GM12801 (cell line): Measurements from ENCODE around the gene KCNN1.

Source experiments
- CTCF ChIP-seq: IDR thresholded peaks from one replicate; pipeline ENCODE4 v1.5.1; 2011; ENCODE audit warnings: control low read depth; ENCODE audit not compliant: insufficient read length; ENCODE audit errors: extremely low read depth

KCNN1 gene

GRCh38 chr19:18023622-18024251, 56.8 kb downstream of the KCNN1 start:
- TF ChIP-seq CTCF: no peak

- TF ChIP-seq CTCF: no peak
These were observed 60.2 kb downstream of the KCNN1 start for GRCh38 chr19:18027151-18027550.

DNA sequence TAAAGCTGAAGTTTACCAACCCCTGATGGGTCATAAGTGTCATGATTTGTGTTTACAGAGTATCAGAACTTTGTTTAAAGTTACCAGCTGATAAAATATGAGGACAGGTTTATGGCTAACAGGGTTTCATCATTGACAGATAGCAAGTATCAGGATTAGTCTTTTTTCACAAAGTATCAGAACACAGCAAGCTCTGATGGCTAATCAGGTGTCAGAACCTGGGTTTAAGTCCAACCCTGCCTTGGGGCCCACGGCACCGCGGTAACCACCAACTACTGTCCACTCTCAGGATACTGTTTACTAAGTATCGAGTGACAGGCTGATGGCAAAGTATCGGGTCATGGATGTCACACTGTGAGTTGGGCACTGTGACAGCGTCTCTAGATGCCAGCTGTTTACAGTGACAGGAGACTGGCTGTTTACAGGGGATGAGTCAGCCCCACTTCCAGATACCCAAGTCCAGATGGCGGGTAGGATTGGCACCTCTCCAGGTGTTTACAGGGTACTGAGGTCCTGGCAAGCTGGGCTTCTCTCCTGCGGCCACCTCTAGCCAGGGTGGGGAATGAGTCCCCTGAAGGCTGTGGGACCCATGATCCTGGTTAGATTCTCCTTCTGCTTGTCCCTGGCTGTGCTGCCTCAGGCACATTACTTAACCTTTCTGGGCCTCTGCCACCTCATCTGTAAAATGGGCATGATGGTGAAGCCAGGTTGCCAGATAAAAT, 62.9 kb downstream of the KCNN1 start:
- no peak for TF ChIP-seq CTCF

DNA sequence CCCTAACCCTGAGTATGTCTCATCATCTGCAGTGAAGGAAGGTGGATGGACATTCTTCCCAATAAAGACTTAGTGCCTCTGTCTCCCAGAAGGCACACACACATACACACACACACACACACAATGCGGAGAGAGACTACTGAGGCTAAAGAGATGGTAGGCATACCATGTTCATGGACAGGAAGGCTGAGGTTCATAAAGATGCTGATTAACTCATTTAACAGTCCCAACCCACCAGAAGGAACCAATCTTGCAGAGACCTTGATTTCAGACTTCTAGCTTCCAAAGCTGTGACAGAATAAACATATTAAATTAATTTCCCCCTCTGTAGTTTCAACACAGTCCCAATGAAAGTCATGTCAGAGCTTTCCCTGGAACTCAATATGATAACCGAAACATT, 74.1 kb downstream of the KCNN1 start:
- TF ChIP-seq CTCF: no peak

DNA sequence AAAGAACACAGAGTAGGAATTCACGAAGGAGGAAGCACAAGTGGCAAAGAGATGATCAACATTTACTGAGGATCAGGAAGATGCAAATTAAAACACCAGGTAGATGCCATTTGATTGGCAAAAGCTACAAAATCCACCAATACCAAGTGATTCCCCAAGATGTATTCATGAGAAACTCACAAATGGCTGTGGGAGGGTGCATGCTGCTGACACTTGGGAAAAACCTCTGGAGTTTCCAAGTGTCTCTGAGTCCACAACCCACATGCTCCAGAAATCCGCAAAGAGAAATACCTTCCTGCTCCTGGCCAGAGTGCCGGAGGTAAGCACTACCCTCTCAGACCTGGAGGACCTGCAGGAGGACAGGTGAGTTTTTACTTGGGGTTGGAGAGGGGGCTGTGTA, 76.8 kb downstream of the KCNN1 start:
- no peak for TF ChIP-seq CTCF

GRCh38 chr19:18044825-18045304, 78.0 kb downstream of the KCNN1 start:
- TF ChIP-seq CTCF: no peak

DNA sequence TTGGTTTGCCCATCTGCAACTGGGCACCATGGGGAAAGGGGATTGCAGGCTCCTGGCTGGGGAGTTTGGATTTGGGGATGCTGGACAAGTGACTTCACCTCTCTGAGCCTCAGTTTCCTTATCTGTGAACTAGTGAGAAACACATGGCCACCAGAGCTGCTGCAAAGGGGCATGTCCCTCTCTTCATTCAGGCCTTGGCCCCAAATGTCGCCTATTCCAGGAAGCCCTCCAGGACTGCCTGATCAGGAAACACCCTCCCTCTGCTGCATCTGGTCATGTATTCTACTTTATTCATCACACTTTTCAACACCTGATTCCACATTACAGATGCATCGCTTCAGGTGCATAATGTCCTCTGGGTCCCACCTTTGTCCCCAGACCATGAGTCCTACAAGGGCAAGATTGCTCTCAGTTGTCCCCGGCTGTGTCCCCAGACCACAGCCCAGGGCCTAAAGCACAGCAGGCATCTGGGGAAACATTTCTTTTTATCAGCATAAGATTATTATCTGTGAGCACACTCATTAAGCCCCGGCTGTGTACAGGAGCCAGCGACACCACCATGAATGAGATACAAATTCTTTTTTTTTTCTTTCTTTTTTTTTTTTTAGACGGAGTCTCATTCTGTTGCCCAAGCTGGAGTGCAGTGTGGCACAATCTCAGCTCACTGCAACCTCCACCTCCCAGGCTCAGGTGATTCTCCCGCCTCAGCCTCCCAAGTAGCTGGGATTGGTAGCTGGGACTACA, 78.6 kb downstream of the KCNN1 start:
- no peak for TF ChIP-seq CTCF
